Tibial nerve (tissue), 4 donors: Measurements from ENCODE around the gene SCAND1.

Source experiments
- EP300 ChIP-seq, 2 donors: sonication (generic); formaldehyde crosslinking; IDR thresholded peaks; one replicate each; pipeline ENCODE4 v1.6.1; 2017; ENCODE audit warnings: antibody characterized with exemption in 2 of 2, mild to moderate bottlenecking in 1 of 2
- POLR2A ChIP-seq, 2 donors: fragments of 450-650 bp; IDR thresholded peaks; one replicate each; pipeline ENCODE4 v1.6.1; 2017; ENCODE audit warnings: antibody characterized with exemption in 2 of 2, mild to moderate bottlenecking in 2 of 2, moderate library complexity in 2 of 2
- TF ChIP-seq, protein P1 (sequence below), 5 experiments: fragments of 200-600 bp in 3 of 5; fragments of 450-650 bp in 2 of 5; sonication (generic) in 3 of 5; IDR thresholded peaks; one replicate each; pipeline ENCODE4 v1.5.1; 2016 to 2019; ENCODE audit warnings: antibody characterized with exemption in 5 of 5, mild to moderate bottlenecking in 3 of 5, moderate library complexity in 2 of 5

DNA sequence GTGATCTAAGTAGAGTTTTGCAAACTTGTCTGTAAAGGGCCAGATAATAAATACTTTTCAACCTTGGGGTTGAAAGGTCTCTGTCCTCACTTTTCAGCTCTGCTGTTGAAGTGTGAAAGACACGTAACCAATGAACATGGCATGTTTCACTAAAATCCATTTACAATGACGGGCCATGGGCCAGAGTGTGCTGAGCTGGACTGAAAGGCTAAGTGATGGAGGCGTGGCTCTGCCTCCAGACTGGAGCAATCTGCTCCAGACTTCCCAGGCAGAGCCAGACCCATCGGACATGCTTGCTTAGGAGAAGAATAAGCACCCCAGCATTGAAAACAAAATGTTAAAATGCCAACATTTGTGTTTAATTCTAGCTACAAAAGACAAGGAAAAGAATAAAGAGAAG lies 41.4 kb downstream of the SCAND1 start:
- TF ChIP-seq EP300 (IDR thresholded peaks at IDR 0.05), result no peak
- TF ChIP-seq, protein P1, sequence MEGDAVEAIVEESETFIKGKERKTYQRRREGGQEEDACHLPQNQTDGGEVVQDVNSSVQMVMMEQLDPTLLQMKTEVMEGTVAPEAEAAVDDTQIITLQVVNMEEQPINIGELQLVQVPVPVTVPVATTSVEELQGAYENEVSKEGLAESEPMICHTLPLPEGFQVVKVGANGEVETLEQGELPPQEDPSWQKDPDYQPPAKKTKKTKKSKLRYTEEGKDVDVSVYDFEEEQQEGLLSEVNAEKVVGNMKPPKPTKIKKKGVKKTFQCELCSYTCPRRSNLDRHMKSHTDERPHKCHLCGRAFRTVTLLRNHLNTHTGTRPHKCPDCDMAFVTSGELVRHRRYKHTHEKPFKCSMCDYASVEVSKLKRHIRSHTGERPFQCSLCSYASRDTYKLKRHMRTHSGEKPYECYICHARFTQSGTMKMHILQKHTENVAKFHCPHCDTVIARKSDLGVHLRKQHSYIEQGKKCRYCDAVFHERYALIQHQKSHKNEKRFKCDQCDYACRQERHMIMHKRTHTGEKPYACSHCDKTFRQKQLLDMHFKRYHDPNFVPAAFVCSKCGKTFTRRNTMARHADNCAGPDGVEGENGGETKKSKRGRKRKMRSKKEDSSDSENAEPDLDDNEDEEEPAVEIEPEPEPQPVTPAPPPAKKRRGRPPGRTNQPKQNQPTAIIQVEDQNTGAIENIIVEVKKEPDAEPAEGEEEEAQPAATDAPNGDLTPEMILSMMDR (IDR thresholded peaks at IDR 0.05), result no peak
- no peak for TF ChIP-seq POLR2A (IDR thresholded peaks at IDR 0.05)
